ENCODE measurements around the gene COX15.
"Not testable (repeated sequence)": the region's sequence is repeated elsewhere in the genome, so short reads cannot be mapped to it uniquely, and the experiment has no call there.

COX15 gene

GRCh38 chr10:99740260-99740659, 8.3 kb upstream of the COX15 start:
- H3K4me3 ChIP-seq (ENCODE audit: low read depth, low read length): no peak overlapping the region
- TF ChIP-seq CTCF (IDR thresholded peaks at IDR 0.05; ENCODE audit: low read depth, low read length): no peak
- no peak overlapping the region for H3K27ac ChIP-seq
- no peak for DNase-seq
- peaks cover 67% of the 10 kb centered on the region for H3K36me3 ChIP-seq
- peaks cover 4% of the 10 kb centered on the region for H3K9me3 ChIP-seq (ENCODE audit: severe bottlenecking)
- H3K27me3 ChIP-seq (ENCODE audit: insufficient read depth, low read depth, severe bottlenecking): no peaks in the 10 kb centered on the region

GRCh38 chr10:99734111-99734510, 2.2 kb upstream of the COX15 start:
- peaks cover 12% of the 10 kb centered on the region for H3K36me3 ChIP-seq
- H3K9me3 ChIP-seq (ENCODE audit: severe bottlenecking); H3K27ac ChIP-seq; H3K4me3 ChIP-seq (ENCODE audit: low read depth, low read length); H3K27me3 ChIP-seq (ENCODE audit: insufficient read depth, low read depth, severe bottlenecking); DNase-seq: not testable (repeated sequence)

GRCh38 chr10:99733366-99733765, 1.4 kb upstream of the COX15 start:
- Histone ChIP-seq H3K9me3 (ENCODE audit: severe bottlenecking) (no peaks in the 10 kb centered on the region), H3K4me3 (ENCODE audit: low read depth, low read length) (no peak overlapping the region), H3K36me3 (peaks cover 15% of the 10 kb centered on the region), H3K27ac (no peak overlapping the region), H3K27me3 (ENCODE audit: insufficient read depth, low read depth, severe bottlenecking) (no peaks in the 10 kb centered on the region)
- no peak for TF ChIP-seq CTCF (IDR thresholded peaks at IDR 0.05; ENCODE audit: low read depth, low read length)
- DNase-seq: no peak

GRCh38 chr10:99731306-99732032, 458 bp downstream of the COX15 start:
- Histone ChIP-seq H3K36me3 (peaks cover 22% of the 10 kb centered on the region), H3K27me3 (ENCODE audit: insufficient read depth, low read depth, severe bottlenecking) (no peaks in the 10 kb centered on the region), H3K4me3 (ENCODE audit: low read depth, low read length) (peak overlapping the region; percentile 92), H3K27ac (peak overlapping the region; percentile 71), H3K9me3 (ENCODE audit: severe bottlenecking) (no peaks in the 10 kb centered on the region)
- no peak for TF ChIP-seq CTCF (IDR thresholded peaks at IDR 0.05; ENCODE audit: low read depth, low read length)
- DNase-seq: no peak

- Histone ChIP-seq H3K27ac (no peak overlapping the region), H3K9me3 (ENCODE audit: severe bottlenecking) (no peaks in the 10 kb centered on the region)
- DNase-seq: no peak
These were observed 1.9 kb downstream of the COX15 start for GRCh38 chr10:99730026-99730425.

GRCh38 chr10:99720387-99720786, 11.5 kb downstream of the COX15 start:
- Histone ChIP-seq H3K27ac (no peak overlapping the region), H3K27me3 (ENCODE audit: insufficient read depth, low read depth, severe bottlenecking) (no peaks in the 10 kb centered on the region), H3K4me3 (ENCODE audit: low read depth, low read length) (no peak overlapping the region), H3K9me3 (ENCODE audit: severe bottlenecking) (no peaks in the 10 kb centered on the region), H3K36me3 (peaks cover 72% of the 10 kb centered on the region)
- TF ChIP-seq CTCF (IDR thresholded peaks at IDR 0.05; ENCODE audit: low read depth, low read length): no peak
- DNase-seq: no peak

More at GRCh38 chr10:99730026-99730425, 1.9 kb downstream of the COX15 start:
- H3K36me3 ChIP-seq: peaks cover 36% of the 10 kb centered on the region
- H3K27me3 ChIP-seq (ENCODE audit: insufficient read depth, low read depth, severe bottlenecking): no peaks in the 10 kb centered on the region
- no peak overlapping the region for H3K4me3 ChIP-seq (ENCODE audit: low read depth, low read length)
- no peak for TF ChIP-seq CTCF (IDR thresholded peaks at IDR 0.05; ENCODE audit: low read depth, low read length)
